ENCODE measurements around the gene OLFML3. TPM values are rescaled to one million over a fixed set of nuclear protein-coding genes. Genes with fewer than 3 reads are reported as not detected.
"Not testable (repeated sequence)": the region's sequence is repeated elsewhere in the genome, so short reads cannot be mapped to it uniquely, and the experiment has no call there.

OLFML3 gene
- total RNA-seq, 1 experiment from 2014 or later = 319 TPM

- Histone ChIP-seq H3K27me3 (replicated peaks; ENCODE audit: insufficient read depth, low read depth, low read length, poor library complexity) (no peaks in the 10 kb centered on the region), H3K4me1 (ENCODE audit: insufficient read depth, low read length, poor library complexity, severe bottlenecking) (peaks cover 20% of the 10 kb centered on the region), H3K27ac (ENCODE audit: low read depth, low read length, poor library complexity, severe bottlenecking) (peak overlapping the region; percentile 48), H3K9me3 (ENCODE audit: low read depth, low read length, poor library complexity, severe bottlenecking) (no peaks in the 10 kb centered on the region), H3K4me3 (ENCODE audit: low read depth, low read length, poor library complexity, severe bottlenecking) (no peak overlapping the region), H3K36me3 (ENCODE audit: insufficient read depth, low read length, poor library complexity, severe bottlenecking) (no peaks in the 10 kb centered on the region)
- CTCF ChIA-PET = no interaction called here
- POLR2A ChIA-PET (ENCODE audit: low non-redundant PET) = interaction anchor here (0.5 kb wide), 1 partner anchor 702 kb away, joined by 4 read pairs; no protein-coding TSS in a partner anchor
- DNase-seq (ENCODE audit: low spot score) = peak; percentile 65
- TF ChIP-seq EZH2 (IDR thresholded peaks at IDR 0.05; ENCODE audit: borderline replicate concordance, low read depth, low read length, poor library complexity, severe bottlenecking) (no peak), CTCF (conservative IDR thresholded peaks at IDR 0.05; ENCODE audit: low read depth, low read length) (no peak)
- no TSS peak for BruUV-seq (replicated peaks)
- intact Hi-C loops (cut with micrococcal nuclease; ENCODE audit: unreplicated experiment) = no loop called here
Observed at GRCh38 chr1:114010433-114011184, 31.3 kb downstream of the OLFML3 start.

- Histone ChIP-seq H3K9me3 (ENCODE audit: low read depth, low read length, poor library complexity, severe bottlenecking) (no peaks in the 10 kb centered on the region), H3K4me3 (ENCODE audit: low read depth, low read length, poor library complexity, severe bottlenecking) (no peak overlapping the region), H3K27ac (ENCODE audit: low read depth, low read length, poor library complexity, severe bottlenecking) (no peak overlapping the region), H3K4me1 (ENCODE audit: insufficient read depth, low read length, poor library complexity, severe bottlenecking) (peaks cover 20% of the 10 kb centered on the region), H3K27me3 (replicated peaks; ENCODE audit: insufficient read depth, low read depth, low read length, poor library complexity) (no peaks in the 10 kb centered on the region), H3K36me3 (ENCODE audit: insufficient read depth, low read length, poor library complexity, severe bottlenecking) (no peaks in the 10 kb centered on the region)
- no peak for DNase-seq (ENCODE audit: low spot score)
- intact Hi-C loops (cut with micrococcal nuclease; ENCODE audit: unreplicated experiment) = no loop called here
- TF ChIP-seq EZH2 (IDR thresholded peaks at IDR 0.05; ENCODE audit: borderline replicate concordance, low read depth, low read length, poor library complexity, severe bottlenecking) (no peak), CTCF (conservative IDR thresholded peaks at IDR 0.05; ENCODE audit: low read depth, low read length) (no peak)
- POLR2A ChIA-PET (ENCODE audit: low non-redundant PET) = no interaction called here
- CTCF ChIA-PET = no interaction called here
- no TSS peak for BruUV-seq (replicated peaks)
Observed at GRCh38 chr1:114011796-114012195, 32.5 kb downstream of the OLFML3 start.

GRCh38 chr1:114015075-114015474 is 35.8 kb downstream of the OLFML3 start:
- TF ChIP-seq EZH2 (IDR thresholded peaks at IDR 0.05; ENCODE audit: borderline replicate concordance, low read depth, low read length, poor library complexity, severe bottlenecking) (no peak), CTCF (conservative IDR thresholded peaks at IDR 0.05; ENCODE audit: low read depth, low read length) (no peak)
- Histone ChIP-seq H3K36me3 (ENCODE audit: insufficient read depth, low read length, poor library complexity, severe bottlenecking) (no peaks in the 10 kb centered on the region), H3K27me3 (replicated peaks; ENCODE audit: insufficient read depth, low read depth, low read length, poor library complexity) (no peaks in the 10 kb centered on the region), H3K4me3 (ENCODE audit: low read depth, low read length, poor library complexity, severe bottlenecking) (no peak overlapping the region), H3K9me3 (ENCODE audit: low read depth, low read length, poor library complexity, severe bottlenecking) (no peaks in the 10 kb centered on the region), H3K27ac (ENCODE audit: low read depth, low read length, poor library complexity, severe bottlenecking) (no peak overlapping the region), H3K4me1 (ENCODE audit: insufficient read depth, low read length, poor library complexity, severe bottlenecking) (peaks cover 20% of the 10 kb centered on the region)
- intact Hi-C loops (cut with micrococcal nuclease; ENCODE audit: unreplicated experiment) = no loop called here
- CTCF ChIA-PET = no interaction called here
- DNase-seq (ENCODE audit: low spot score) = peak; percentile 33
- POLR2A ChIA-PET (ENCODE audit: low non-redundant PET) = no interaction called here
- no TSS peak for BruUV-seq (replicated peaks)

- BruUV-seq (replicated peaks); POLR2A ChIA-PET (ENCODE audit: low non-redundant PET); H3K9me3 ChIP-seq (ENCODE audit: low read depth, low read length, poor library complexity, severe bottlenecking); H3K27me3 ChIP-seq (replicated peaks; ENCODE audit: insufficient read depth, low read depth, low read length, poor library complexity); CTCF ChIA-PET; intact Hi-C loops (cut with micrococcal nuclease; ENCODE audit: unreplicated experiment); H3K27ac ChIP-seq (ENCODE audit: low read depth, low read length, poor library complexity, severe bottlenecking); DNase-seq (ENCODE audit: low spot score); H3K4me3 ChIP-seq (ENCODE audit: low read depth, low read length, poor library complexity, severe bottlenecking); H3K36me3 ChIP-seq (ENCODE audit: insufficient read depth, low read length, poor library complexity, severe bottlenecking): not testable (repeated sequence)
- peaks cover 23% of the 10 kb centered on the region for H3K4me1 ChIP-seq (ENCODE audit: insufficient read depth, low read length, poor library complexity, severe bottlenecking)
Observed at GRCh38 chr1:114019724-114020123, 40.5 kb downstream of the OLFML3 start.
